ENCODE results near the gene RNF208.
"Not testable (repeated sequence)": the region's sequence is repeated elsewhere in the genome, so short reads cannot be mapped to it uniquely, and the experiment has no call there.

Gene RNF208

DNA sequence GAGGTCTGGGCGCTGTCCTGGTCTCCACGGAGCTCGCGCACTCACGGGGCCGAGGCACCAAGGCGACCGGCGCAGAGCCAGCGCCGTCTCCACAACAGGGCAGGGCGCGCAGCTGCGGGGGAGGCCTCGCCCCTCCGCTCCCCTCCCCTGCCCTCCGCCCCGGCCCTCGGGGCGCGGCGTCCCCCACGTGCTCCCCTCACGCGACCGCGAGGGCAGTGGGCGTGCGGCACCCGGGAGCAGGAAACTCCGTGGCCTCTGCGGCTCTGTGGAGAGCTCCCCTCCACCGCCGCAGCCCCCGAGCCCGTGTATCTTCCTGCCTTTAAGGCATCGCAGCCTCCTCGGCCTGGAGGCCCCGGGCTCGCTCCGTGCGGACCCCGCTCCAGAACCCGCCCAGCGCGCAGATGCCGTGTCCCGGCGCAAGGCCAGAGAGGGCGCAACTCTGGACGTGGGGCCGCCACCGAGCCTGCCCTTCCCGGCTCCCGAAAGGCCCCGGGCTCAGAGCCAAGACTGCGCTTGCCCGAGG lies 18.3 kb upstream of the RNF208 start:
- peak; percentile 68 for DNase-seq (ENCODE audit: low read depth)

- not testable (repeated sequence) for DNase-seq (ENCODE audit: low read depth)
These were observed 17.6 kb upstream of the RNF208 start for GRCh38 chr9:137239541-137240200.

DNA sequence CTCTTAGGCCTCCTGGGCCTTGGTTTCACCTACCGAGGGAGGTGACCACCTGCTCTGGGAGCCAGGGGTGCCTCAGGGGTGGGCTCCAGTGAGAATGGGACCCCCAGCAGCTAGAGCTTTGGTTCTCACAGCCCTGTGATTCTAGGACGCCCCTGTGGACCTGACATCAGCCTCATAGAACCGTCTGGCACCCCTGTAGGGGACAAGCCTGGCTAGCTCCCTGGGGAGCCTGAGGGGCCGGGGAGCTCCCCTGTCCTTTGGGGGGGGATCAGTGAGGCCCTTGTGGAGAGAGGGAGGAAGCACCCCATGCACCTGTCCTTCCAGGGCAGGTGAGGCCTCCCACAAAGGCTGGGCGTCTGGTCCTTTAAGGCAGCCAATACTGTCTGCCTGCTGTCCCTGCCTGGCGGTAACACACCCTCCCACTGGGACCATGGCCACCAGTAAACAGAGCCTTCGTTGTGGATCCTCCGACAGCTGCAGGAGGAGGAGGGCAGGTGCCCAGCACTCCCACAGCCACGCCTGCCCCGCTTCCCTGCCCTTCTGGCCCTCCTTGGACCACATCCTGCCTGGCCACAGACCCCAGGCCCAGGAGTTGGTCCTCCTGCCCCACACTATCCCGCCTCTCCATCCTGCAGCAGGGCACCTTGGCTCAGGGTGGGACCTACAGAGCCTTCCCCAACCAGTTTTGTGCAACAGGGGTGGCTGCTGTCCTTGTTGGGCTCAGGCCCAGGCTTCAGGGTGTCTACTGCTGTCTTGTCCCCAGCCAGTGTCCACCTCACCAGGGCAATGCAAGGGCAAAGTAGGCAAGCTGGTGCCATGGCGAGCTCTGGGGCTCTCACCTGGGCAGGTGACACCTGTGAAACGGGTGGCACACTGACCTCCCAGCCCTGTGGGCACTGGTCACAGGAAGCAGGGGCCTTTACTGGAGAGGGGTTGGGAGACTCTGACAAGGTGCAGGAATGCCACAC lies 16.0 kb upstream of the RNF208 start:
- DNase-seq (ENCODE audit: low read depth) = no peak

GRCh38 chr9:137236936-137237421 lies 14.9 kb upstream of the RNF208 start:
- DNase-seq (ENCODE audit: low read depth) = no peak

DNA sequence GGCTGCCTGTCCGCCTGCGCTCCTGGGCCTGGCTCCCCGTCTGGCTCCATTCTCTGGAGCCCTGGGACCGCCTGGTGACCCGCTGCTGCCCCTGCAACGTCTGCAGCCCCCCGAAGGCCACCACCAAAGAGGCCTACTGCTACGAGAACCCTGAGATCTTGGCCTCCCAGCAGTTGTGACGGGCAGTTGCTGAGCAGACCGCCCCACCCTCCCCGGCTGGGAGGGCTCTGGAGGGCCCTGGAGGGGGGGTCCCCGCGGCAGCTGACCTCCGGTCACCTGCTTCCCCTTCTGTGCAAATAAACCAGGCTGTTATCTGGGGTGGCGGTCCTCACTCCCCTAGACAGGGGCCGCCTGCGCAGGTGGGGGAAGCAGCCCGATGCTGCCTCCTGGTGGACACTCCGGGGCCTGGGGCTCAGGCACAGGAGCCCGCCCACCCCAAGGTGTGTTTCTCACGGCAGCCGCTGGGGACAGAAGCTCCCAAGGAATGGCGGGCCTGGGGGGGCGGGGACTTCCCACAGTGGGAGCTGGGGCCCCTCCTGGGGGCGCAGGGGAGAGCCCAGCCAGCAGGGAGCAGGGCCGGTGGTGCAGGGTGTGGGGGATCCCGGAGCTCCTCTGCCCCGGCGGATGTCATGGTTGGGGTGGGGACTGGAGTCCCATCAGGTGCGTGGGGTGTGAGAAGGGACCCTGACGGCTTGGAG lies 14.3 kb upstream of the RNF208 start:
- peak; percentile 79 for DNase-seq (ENCODE audit: low read depth)

GRCh38 chr9:137235424-137236237 lies 13.6 kb upstream of the RNF208 start:
- DNase-seq (ENCODE audit: low read depth) = no peak

- DNase-seq (ENCODE audit: low read depth) = no peak
These were observed 12.9 kb upstream of the RNF208 start for GRCh38 chr9:137234758-137235423.

DNA sequence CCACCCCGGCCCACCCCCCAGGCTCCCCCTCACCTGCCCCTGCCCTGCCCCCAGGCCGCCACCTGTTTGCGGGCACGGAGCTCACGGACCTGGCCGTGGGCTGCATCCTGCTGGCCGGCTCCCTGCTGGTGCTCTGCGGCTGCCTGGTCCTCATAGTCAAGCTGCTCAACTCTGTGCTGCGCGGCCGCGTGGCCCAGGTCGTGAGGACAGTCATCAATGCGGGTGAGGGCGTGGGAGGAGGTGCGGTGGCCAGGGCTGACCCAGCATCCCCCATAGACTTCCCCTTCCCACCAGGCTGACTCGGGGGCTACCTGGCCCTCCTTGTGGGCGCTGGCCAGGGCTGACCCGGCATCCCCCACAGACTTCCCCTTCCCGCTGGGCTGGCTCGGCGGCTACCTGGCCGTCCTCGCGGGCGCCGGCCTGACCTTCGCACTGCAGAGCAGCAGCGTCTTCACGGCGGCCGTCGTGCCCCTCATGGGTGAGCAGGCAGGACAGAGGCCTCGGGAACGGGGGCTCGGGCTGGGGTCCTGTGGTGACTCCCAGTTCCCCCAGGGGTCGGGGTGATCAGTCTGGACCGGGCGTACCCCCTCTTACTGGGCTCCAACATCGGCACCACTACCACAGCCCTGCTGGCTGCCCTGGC lies 12.1 kb upstream of the RNF208 start:
- no peak for DNase-seq (ENCODE audit: low read depth)

DNA sequence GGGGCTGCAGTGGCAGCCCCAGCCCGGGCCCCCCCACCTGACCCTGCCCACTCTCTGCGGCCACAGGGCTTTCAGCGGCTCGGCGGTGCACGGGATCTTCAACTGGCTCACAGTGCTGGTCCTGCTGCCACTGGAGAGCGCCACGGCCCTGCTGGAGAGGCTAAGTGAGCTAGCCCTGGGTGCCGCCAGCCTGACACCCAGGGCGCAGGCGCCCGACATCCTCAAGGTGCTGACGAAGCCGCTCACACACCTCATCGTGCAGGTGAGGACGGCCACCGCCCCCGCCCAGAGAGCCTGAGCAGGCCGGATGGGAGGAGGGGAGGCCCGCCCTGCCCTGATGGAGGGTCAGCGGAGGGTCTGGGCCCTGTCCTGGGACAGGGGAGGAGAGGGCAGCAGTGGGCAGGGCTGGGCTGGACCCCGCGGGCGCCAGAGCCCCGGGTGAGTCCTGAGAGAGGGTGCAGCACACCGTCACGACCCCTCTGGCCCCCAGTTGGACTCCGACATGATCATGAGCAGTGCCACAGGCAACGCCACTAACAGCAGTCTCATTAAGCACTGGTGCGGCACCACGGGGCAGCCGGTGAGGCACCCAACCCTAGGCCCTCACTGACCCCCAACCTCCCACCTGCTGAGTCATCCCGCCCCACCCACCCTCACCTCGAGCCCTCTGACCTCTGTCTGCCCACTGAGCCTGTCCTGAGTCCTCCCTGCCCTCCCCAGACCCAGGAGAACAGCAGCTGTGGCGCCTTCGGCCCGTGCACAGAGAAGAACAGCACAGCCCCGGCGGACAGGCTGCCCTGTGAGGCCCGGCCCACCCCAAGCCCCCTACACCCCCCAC lies 11.3 kb upstream of the RNF208 start:
- DNase-seq (ENCODE audit: low read depth) = no peak

GRCh38 chr9:137232510-137232909 lies 10.5 kb upstream of the RNF208 start:
- DNase-seq (ENCODE audit: low read depth) = no peak

GRCh38 chr9:137232101-137232500 lies 10.1 kb upstream of the RNF208 start:
- DNase-seq (ENCODE audit: low read depth) = no peak

GRCh38 chr9:137231372-137232039 lies 9.5 kb upstream of the RNF208 start:
- no peak for DNase-seq (ENCODE audit: low read depth)

- DNase-seq (ENCODE audit: low read depth) = no peak
These were observed 8.8 kb upstream of the RNF208 start, which contains the start of gene SLC34A3 for GRCh38 chr9:137230705-137231371. Gene SLC34A3, plus strand, starts transcription at chr9:137230901. Its CDS starts 802 bp downstream, at chr9:137231703.

DNA sequence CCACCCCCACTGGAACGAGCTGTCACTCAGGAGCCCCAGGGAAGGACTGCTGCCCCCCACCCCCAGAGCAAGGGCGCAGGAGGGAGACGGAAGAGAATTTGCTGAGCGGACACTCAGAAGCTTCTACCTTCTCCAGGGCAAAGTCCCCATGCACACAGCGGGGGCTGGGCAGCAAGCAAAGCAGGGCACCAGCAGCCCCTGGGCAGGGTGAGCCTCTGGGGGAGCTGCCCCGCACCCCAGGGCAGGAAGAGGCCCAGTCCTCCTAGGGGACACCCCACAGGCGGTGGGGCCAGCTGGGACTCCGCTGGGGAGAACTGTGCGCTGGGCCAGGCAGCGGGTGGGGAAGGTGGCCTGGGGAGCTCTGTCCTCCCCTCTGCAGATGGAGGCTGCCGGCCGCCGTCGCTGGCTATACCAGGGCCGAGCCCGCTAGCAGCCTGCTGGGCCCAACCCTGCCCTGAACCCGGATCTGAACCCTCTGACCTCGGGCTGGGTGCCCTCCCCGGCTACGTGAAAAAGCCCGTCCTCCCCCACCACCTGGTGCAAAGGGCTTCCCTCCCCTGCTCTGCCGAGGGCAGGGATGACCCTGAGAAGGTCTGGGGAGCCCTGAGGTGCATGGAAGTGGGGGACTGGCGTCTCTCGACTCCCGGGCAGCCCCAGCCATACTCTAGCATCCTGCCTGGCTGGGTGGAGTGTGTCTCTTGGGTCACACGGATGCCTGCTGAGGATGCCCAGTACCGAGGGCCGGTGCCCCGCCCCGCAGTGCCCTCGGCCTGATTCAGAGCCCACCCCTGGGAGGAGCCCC lies 8.1 kb upstream of the RNF208 start:
- no peak for DNase-seq (ENCODE audit: low read depth)

DNA sequence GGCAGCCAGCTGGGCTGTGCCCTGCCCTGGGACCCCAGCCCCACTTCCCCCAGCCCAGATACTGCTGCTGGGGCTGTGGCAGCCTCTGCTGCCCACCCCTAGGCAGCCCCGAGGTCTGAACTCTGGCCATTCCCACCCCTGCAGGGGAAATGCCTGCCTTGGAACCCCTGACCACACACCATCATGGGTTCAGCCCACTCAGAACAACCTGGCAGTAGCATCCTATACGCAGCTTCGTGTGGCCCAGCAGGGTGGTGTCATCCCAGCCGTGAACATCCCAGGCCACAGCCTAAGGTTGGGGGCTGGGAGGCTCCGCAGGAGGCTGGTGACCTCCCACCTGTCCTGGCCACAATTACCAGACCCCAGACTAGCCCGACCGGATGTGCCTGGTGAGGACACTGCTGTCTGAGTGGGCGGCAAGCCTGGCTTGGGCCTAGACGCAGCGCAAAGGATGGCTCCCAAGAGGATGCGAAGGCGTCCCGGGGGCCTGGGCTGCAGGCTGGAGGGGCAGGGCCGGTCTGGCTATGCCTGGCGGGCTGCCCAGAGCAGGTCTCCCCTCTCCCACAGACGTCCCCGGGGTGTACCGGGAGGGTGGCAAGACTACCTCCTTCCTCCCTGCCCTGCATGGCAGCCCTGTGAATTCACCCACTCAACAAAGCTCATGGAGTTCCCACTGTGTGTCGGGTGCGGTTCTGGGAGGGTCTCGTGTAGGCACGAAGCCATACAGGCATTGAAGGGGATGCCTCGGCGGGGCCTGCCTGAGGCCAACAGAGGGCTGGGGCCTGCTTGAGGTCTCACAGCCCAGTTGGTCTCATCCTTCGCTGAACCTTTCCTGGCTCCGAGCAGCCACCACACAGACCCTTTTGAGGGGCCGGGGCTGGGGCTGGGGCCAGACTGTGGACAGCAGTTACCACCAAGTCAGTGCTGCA lies 7.2 kb upstream of the RNF208 start:
- no peak for DNase-seq (ENCODE audit: low read depth)

GRCh38 chr9:137228506-137228967 lies 6.5 kb upstream of the RNF208 start:
- no peak for DNase-seq (ENCODE audit: low read depth)
